ENCODE data around the gene ATXN7L1. TPM values are rescaled to one million over a fixed set of nuclear protein-coding genes. Genes with fewer than 3 reads are reported as not detected.

The ATXN7L1 gene
- total and polyA plus RNA-seq, 2 of the 8 experiments (the other 6 are each of a cell fraction or from before 2014, with no cell fraction given) = 14.3 to 34.0 TPM

DNA sequence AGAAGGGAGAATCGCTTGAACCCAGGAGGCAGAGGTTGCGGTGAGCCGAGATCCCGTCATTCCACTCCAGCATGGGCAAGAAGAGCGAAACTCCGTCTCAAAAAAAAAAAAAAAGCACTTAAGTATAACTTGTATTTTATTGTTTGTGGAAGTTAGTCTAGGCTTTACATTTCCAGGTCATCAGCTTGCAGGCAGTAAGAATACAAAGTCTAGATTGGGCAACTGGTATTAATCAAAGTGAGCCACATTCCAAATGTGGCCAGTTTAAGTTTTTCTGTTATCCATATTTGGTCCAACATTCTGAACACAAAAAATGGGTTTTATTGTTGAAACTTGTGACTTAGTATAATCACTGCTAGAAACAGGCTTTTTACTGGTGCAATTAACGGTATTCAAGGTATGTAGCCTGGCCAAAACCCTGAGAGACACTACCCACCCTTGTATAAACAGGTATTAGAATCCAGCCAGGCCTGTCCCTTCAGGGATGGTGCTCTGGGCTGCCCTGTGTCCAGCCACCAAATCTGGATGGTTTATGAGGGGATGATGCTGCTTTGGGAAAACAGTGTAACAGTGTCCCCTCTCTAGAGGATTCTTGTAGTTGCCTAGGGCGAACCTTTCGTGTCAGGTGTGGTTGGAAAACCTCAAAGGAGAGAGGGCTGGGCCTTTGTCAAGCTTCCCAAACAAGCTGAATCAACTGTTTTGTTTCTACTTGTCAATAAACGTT lies 173.0 kb downstream of the ATXN7L1 start (continued):
- TF ChIP-seq CBX8 (IDR thresholded peaks at IDR 0.05; ENCODE audit: borderline replicate concordance, low read depth, low read length) = no peak
- TF ChIP-seq HDAC2 (IDR thresholded peaks at IDR 0.05; ENCODE audit: borderline replicate concordance in 1 of 2, low read depth in 2 of 2, low read length in 2 of 2) = no peak
- TF ChIP-seq, protein P1, sequence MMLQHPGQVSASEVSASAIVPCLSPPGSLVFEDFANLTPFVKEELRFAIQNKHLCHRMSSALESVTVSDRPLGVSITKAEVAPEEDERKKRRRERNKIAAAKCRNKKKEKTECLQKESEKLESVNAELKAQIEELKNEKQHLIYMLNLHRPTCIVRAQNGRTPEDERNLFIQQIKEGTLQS (IDR thresholded peaks at IDR 0.05; ENCODE audit: insufficient read depth, low read depth, low read length) = no peak
- TF ChIP-seq, protein P2, sequence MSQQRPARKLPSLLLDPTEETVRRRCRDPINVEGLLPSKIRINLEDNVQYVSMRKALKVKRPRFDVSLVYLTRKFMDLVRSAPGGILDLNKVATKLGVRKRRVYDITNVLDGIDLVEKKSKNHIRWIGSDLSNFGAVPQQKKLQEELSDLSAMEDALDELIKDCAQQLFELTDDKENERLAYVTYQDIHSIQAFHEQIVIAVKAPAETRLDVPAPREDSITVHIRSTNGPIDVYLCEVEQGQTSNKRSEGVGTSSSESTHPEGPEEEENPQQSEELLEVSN (IDR thresholded peaks at IDR 0.05) = no peak
- TF ChIP-seq KDM5A (IDR thresholded peaks at IDR 0.05; ENCODE audit: low read length) = no peak
- TF ChIP-seq SP4 (IDR thresholded peaks at IDR 0.05; ENCODE audit: low read length) = no peak
- no peak for TF ChIP-seq SIN3A (conservative IDR thresholded peaks at IDR 0.05 in 1 of 2, IDR thresholded peaks at IDR 0.05 in 1 of 2; ENCODE audit: low read depth in 1 of 2, low read length in 2 of 2)
- no peak for TF ChIP-seq RXRA (IDR thresholded peaks at IDR 0.05; ENCODE audit: insufficient read depth, low read depth, low read length)
- no peak for TF ChIP-seq EP300 (IDR thresholded peaks at IDR 0.05; ENCODE audit: borderline replicate concordance in 1 of 2, low read depth in 2 of 2, low read length in 2 of 2)

Data from H1 (cell line).